Measurements from ENCODE around the gene GSTT2B. TPM values are rescaled to one million over a fixed set of nuclear protein-coding genes. Genes with fewer than 3 reads are reported as not detected.
"Not testable (repeated sequence)": the region's sequence is repeated elsewhere in the genome, so short reads cannot be mapped to it uniquely, and the experiment has no call there.

GSTT2B gene
- total RNA-seq, 1 donor from 2014 or later, result 4.1 TPM

- no peak for DNase-seq
These were observed 22.0 kb downstream of the GSTT2B start for GRCh38 chr22:23939017-23939357.

GRCh38 chr22:23938328-23939016 is 22.5 kb downstream of the GSTT2B start:
- no peak for DNase-seq

GRCh38 chr22:23926561-23926960 is 34.4 kb downstream of the GSTT2B start:
- no peak for DNase-seq

- no peak for DNase-seq
These were observed 35.9 kb downstream of the GSTT2B start for GRCh38 chr22:23925020-23925606.

- no peak for DNase-seq
These were observed 38.1 kb downstream of the GSTT2B start for GRCh38 chr22:23922921-23923320.

- DNase-seq, result not testable (repeated sequence)
These were observed 39.3 kb downstream of the GSTT2B start for GRCh38 chr22:23921586-23922201.

- DNase-seq, result not testable (repeated sequence)
These were observed 40.8 kb downstream of the GSTT2B start for GRCh38 chr22:23920267-23920611.

GRCh38 chr22:23915290-23915689 is 45.7 kb downstream of the GSTT2B start:
- DNase-seq, result no peak

- peak; percentile 98 for DNase-seq
These were observed 47.2 kb downstream of the GSTT2B start for GRCh38 chr22:23913661-23914353.

- no peak for DNase-seq
These were observed 47.7 kb downstream of the GSTT2B start for GRCh38 chr22:23913306-23913660.

- no peak for DNase-seq
These were observed 48.6 kb downstream of the GSTT2B start for GRCh38 chr22:23912293-23912903.

GRCh38 chr22:23911318-23911980 is 49.5 kb downstream of the GSTT2B start:
- no peak for DNase-seq

GRCh38 chr22:23910496-23911190 is 50.4 kb downstream of the GSTT2B start:
- DNase-seq, result no peak

- DNase-seq, result no peak
These were observed 51.6 kb downstream of the GSTT2B start for GRCh38 chr22:23909296-23909898.

- DNase-seq, result no peak
These were observed 52.3 kb downstream of the GSTT2B start for GRCh38 chr22:23908587-23909205.

GRCh38 chr22:23907423-23907822 is 53.6 kb downstream of the GSTT2B start:
- DNase-seq, result not testable (repeated sequence)
